WERI-Rb-1 (cell line): ENCODE results near the gene RTN3.

Experiments
- DNase-seq: peaks from one replicate; pipeline ENCODE4 v3.0.0-alpha.2; 2020
- H3K27ac ChIP-seq: fragments of 250-450 bp; sonication (Bioruptor Pico); 2 replicates; pipeline ENCODE4 v1.5.1; 2020; ENCODE audit warnings: mild to moderate bottlenecking, moderate library complexity
- H3K27me3 ChIP-seq: fragments of 250-450 bp; sonication (Bioruptor Pico); 2 replicates; pipeline ENCODE4 v1.5.1; 2021; ENCODE audit warnings: mild to moderate bottlenecking, low read depth, moderate library complexity; ENCODE audit not compliant: insufficient read depth, severe bottlenecking
- H3K36me3 ChIP-seq: fragments of 250-450 bp; sonication (Bioruptor Pico); 2 replicates; pipeline ENCODE4 v1.5.1; 2020; ENCODE audit warnings: mild to moderate bottlenecking, moderate library complexity
- H3K4me3 ChIP-seq: 2 replicates; pipeline ENCODE4 v1.5.1; 2011; ENCODE audit warnings: low read depth, mild to moderate bottlenecking, control low read depth, low read length
- H3K9me3 ChIP-seq: fragments of 250-450 bp; sonication (Bioruptor Pico); 2 replicates; pipeline ENCODE4 v1.5.1; 2021; ENCODE audit warnings: mild to moderate bottlenecking, moderate library complexity; ENCODE audit not compliant: severe bottlenecking
- TF ChIP-seq, protein P1 (sequence below): IDR thresholded peaks from 2 replicates; pipeline ENCODE4 v1.5.1; 2011; ENCODE audit warnings: low read depth, mild to moderate bottlenecking, control low read depth, inconsistent platforms, low read length

RTN3 gene

DNA sequence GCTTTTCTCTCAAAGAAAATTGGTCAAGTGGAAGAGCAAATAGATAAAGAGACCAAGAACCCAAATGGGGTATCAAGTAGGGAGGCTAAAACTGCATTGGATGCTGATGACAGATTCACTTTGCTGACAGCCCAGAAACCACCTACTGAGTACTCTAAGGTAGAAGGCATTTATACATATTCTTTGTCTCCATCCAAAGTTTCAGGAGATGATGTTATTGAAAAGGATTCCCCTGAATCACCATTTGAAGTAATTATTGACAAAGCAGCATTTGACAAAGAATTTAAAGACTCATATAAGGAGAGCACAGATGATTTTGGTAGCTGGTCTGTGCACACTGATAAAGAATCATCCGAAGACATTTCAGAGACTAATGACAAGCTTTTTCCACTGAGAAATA lies 37.7 kb downstream of the RTN3 start:
- DNase-seq, result no peak
- Histone ChIP-seq H3K36me3 (peaks cover 35% of the 10 kb centered on the region), H3K27ac (no peak overlapping the region), H3K4me3 (no peak overlapping the region), H3K27me3 (no peaks in the 10 kb centered on the region), H3K9me3 (no peaks in the 10 kb centered on the region)
- TF ChIP-seq, protein P1, sequence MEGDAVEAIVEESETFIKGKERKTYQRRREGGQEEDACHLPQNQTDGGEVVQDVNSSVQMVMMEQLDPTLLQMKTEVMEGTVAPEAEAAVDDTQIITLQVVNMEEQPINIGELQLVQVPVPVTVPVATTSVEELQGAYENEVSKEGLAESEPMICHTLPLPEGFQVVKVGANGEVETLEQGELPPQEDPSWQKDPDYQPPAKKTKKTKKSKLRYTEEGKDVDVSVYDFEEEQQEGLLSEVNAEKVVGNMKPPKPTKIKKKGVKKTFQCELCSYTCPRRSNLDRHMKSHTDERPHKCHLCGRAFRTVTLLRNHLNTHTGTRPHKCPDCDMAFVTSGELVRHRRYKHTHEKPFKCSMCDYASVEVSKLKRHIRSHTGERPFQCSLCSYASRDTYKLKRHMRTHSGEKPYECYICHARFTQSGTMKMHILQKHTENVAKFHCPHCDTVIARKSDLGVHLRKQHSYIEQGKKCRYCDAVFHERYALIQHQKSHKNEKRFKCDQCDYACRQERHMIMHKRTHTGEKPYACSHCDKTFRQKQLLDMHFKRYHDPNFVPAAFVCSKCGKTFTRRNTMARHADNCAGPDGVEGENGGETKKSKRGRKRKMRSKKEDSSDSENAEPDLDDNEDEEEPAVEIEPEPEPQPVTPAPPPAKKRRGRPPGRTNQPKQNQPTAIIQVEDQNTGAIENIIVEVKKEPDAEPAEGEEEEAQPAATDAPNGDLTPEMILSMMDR, result no peak

DNA sequence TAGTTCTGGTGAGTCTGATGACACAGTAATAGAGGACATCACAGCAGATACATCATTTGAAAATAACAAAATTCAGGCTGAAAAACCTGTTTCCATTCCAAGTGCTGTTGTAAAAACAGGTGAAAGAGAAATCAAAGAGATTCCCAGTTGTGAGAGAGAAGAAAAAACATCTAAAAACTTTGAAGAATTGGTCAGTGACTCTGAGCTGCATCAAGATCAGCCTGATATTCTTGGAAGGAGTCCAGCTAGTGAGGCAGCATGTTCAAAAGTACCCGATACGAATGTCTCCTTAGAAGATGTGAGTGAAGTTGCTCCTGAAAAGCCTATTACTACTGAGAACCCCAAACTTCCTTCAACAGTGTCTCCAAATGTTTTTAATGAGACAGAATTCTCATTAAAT lies 38.7 kb downstream of the RTN3 start:
- TF ChIP-seq, protein P1, result no peak
- no peak for DNase-seq
- H3K27ac ChIP-seq, result no peak overlapping the region
- H3K36me3 ChIP-seq, result peaks cover 31% of the 10 kb centered on the region
- no peak overlapping the region for H3K4me3 ChIP-seq
- no peaks in the 10 kb centered on the region for H3K9me3 ChIP-seq
- no peaks in the 10 kb centered on the region for H3K27me3 ChIP-seq

DNA sequence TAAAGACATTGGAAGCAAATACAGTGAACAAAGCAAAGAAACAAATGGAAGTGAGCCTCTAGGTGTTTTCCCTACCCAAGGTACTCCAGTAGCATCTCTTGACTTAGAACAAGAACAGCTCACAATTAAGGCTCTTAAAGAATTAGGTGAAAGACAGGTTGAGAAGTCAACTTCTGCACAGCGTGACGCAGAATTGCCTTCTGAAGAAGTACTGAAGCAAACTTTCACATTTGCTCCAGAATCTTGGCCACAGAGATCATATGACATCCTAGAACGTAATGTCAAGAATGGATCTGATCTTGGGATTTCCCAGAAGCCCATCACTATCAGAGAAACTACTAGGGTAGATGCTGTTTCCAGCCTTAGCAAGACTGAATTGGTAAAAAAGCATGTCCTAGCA lies 39.3 kb downstream of the RTN3 start:
- TF ChIP-seq, protein P1, result no peak
- no peaks in the 10 kb centered on the region for H3K9me3 ChIP-seq
- DNase-seq, result no peak

DNA sequence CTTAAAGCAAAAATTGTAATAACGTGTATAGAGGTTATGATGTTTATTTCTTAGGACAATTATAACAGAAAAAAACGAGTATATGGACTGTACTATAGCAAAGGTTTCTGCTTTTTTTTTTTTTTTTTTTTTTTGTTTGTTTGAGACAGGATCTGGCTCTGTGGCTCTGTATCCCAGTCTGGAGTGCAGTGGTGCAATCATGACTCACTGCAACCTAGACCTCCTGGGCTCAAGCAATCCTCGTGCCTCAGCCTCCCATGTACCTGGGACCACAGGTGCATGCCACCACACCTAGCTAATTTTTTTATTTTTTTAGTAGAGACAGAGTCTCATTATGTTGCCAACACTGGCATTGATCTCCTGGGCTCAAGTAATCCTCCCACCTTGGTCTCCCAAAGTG lies 48.0 kb downstream of the RTN3 start:
- Histone ChIP-seq H3K4me3 (no peak overlapping the region), H3K27me3 (no peaks in the 10 kb centered on the region), H3K36me3 (peaks cover 3% of the 10 kb centered on the region), H3K9me3 (no peaks in the 10 kb centered on the region), H3K27ac (no peak overlapping the region)
- DNase-seq, result no peak
- TF ChIP-seq, protein P1, result no peak

More for the DNA sequence above, 39.3 kb downstream of the RTN3 start:
- Histone ChIP-seq H3K27me3 (no peaks in the 10 kb centered on the region), H3K36me3 (peaks cover 31% of the 10 kb centered on the region), H3K4me3 (no peak overlapping the region), H3K27ac (no peak overlapping the region)

DNA sequence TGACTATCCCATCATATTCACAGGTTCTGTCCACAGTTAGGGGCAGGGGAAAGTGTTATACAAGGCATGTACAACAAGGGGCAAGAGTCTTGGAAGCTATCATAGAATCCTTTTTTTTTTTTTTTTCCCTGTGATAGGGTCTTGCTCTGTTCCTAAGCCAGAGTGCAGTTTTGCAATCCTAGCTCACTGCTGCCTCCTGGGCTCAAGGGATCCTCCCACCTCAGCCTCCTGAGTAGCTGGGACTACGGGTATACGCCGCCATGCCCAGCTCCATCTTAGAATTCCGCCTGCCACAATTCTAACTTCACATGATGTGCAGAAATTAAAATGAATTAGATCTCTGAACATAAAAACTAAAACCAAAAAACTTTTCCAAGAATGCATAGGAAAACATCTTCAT lies 55.6 kb downstream of the RTN3 start:
- Histone ChIP-seq H3K27me3 (no peaks in the 10 kb centered on the region), H3K4me3 (no peak overlapping the region), H3K9me3 (no peaks in the 10 kb centered on the region), H3K36me3 (peaks cover 6% of the 10 kb centered on the region), H3K27ac (no peak overlapping the region)
- no peak for DNase-seq
- TF ChIP-seq, protein P1, result no peak

DNA sequence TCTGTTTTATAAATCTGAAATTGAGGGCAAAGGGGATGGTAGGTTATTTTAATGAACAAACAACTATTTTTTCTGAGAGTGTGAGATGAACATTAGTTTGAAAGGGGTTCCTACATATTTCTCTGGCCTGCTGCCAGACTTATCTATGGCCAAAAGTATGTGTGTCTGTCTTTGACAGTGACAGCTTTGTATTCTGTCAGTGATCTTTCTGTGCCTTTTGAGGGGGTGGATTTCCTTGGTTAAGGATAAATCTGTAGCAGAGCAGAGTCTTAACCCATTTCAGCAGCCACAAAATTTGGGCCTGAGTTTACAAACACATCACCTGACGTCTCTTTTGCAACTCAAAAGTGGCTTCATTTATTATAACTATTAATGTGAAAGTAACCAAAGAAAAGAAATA lies 56.4 kb downstream of the RTN3 start:
- Histone ChIP-seq H3K9me3 (no peaks in the 10 kb centered on the region), H3K4me3 (no peak overlapping the region), H3K36me3 (peaks cover 10% of the 10 kb centered on the region), H3K27me3 (no peaks in the 10 kb centered on the region), H3K27ac (no peak overlapping the region)
- no peak for DNase-seq
- TF ChIP-seq, protein P1, result no peak
